ENCODE data around the gene DNAH10. TPM values are rescaled to one million over a fixed set of nuclear protein-coding genes. Genes with fewer than 3 reads are reported as not detected.

Gene DNAH10
- under 0.01 and 0.04 TPM in 2 replicates for total RNA-seq

GRCh38 chr12:123761841-123762714 lies at the start of gene DNAH10:
Gene DNAH10 (plus strand): TSS chr12:123762301. CDS start chr12:123762337, 36 bp downstream.
- peak; percentile 7 for TF ChIP-seq CTCF (IDR thresholded peaks at IDR 0.05; ENCODE audit: insufficient read depth, low read length, poor library complexity, severe bottlenecking)
- Histone ChIP-seq H3K36me3 (ENCODE audit: control insufficient read depth, insufficient read depth, low read length) (no peaks in the 10 kb centered on the region), H3K4me3 (ENCODE audit: low read depth, low read length) (peak within 1 kb of the TSS; percentile 46), H3K27me3 (ENCODE audit: control insufficient read depth, insufficient read depth, low read length) (peaks cover 7% of the 10 kb centered on the region)
- DNase-seq (ENCODE audit: low read depth): no peak

GRCh38 chr12:123712780-123713319 lies 49.3 kb upstream of the DNAH10 start:
- H3K4me3 ChIP-seq (ENCODE audit: low read depth, low read length): peak overlapping the region; percentile 70
- DNase-seq (ENCODE audit: low read depth): no peak
- TF ChIP-seq CTCF (IDR thresholded peaks at IDR 0.05; ENCODE audit: insufficient read depth, low read length, poor library complexity, severe bottlenecking): no peak
- no peaks in the 10 kb centered on the region for H3K27me3 ChIP-seq (ENCODE audit: control insufficient read depth, insufficient read depth, low read length)
- no peaks in the 10 kb centered on the region for H3K36me3 ChIP-seq (ENCODE audit: control insufficient read depth, insufficient read depth, low read length)

GRCh38 chr12:123713398-123713797 lies 48.7 kb upstream of the DNAH10 start:
- DNase-seq (ENCODE audit: low read depth): no peak
- Histone ChIP-seq H3K4me3 (ENCODE audit: low read depth, low read length) (peak overlapping the region; percentile 70), H3K27me3 (ENCODE audit: control insufficient read depth, insufficient read depth, low read length) (no peaks in the 10 kb centered on the region), H3K36me3 (ENCODE audit: control insufficient read depth, insufficient read depth, low read length) (no peaks in the 10 kb centered on the region)
- TF ChIP-seq CTCF (IDR thresholded peaks at IDR 0.05; ENCODE audit: insufficient read depth, low read length, poor library complexity, severe bottlenecking): no peak

- TF ChIP-seq CTCF (IDR thresholded peaks at IDR 0.05; ENCODE audit: insufficient read depth, low read length, poor library complexity, severe bottlenecking): no peak
- Histone ChIP-seq H3K4me3 (ENCODE audit: low read depth, low read length) (no peak overlapping the region), H3K27me3 (ENCODE audit: control insufficient read depth, insufficient read depth, low read length) (no peaks in the 10 kb centered on the region), H3K36me3 (ENCODE audit: control insufficient read depth, insufficient read depth, low read length) (no peaks in the 10 kb centered on the region)
- DNase-seq (ENCODE audit: low read depth): no peak
Observed at GRCh38 chr12:123713823-123714585, 48.1 kb upstream of the DNAH10 start.

- Histone ChIP-seq H3K4me3 (ENCODE audit: low read depth, low read length) (no peak overlapping the region), H3K36me3 (ENCODE audit: control insufficient read depth, insufficient read depth, low read length) (no peaks in the 10 kb centered on the region), H3K27me3 (ENCODE audit: control insufficient read depth, insufficient read depth, low read length) (no peaks in the 10 kb centered on the region)
- TF ChIP-seq CTCF (IDR thresholded peaks at IDR 0.05; ENCODE audit: insufficient read depth, low read length, poor library complexity, severe bottlenecking): no peak
- no peak for DNase-seq (ENCODE audit: low read depth)
Observed at GRCh38 chr12:123715195-123715594, 46.9 kb upstream of the DNAH10 start.

All from kidney epithelial cell (primary cell).